Measurements from ENCODE around the gene TMEM235. TPM values are rescaled to one million over a fixed set of nuclear protein-coding genes. Genes with fewer than 3 reads are reported as not detected.

Gene TMEM235
- total RNA-seq, 2 experiments from 2014 or later = 0.32 TPM; not detected in 1

GRCh38 chr17:78238823-78239488, 7.5 kb downstream of the TMEM235 start:
- TF ChIP-seq CTCF (conservative IDR thresholded peaks at IDR 0.05; ENCODE audit: low read length) (no peak), EZH2phosphoT487 (IDR thresholded peaks at IDR 0.05; ENCODE audit: borderline replicate concordance, low read depth, low read length) (no peak)
- CTCF ChIA-PET (ENCODE audit: unreplicated experiment) = interaction anchor here (0.6 kb wide), 1 partner anchor 13 kb away, joined by 3 read pairs; no protein-coding TSS in a partner anchor
- Histone ChIP-seq H2AFZ (ENCODE audit: low read length) (no peak overlapping the region; the same call in 1 of the 2 replicates), H3K27ac (ENCODE audit: low read depth, low read length, poor library complexity, severe bottlenecking) (peak overlapping the region; percentile 44), H3K9me2 (ENCODE audit: insufficient read depth, low read length) (no peaks in the 10 kb centered on the region), H3K79me2 (ENCODE audit: insufficient read depth, low read depth, low read length) (no peaks in the 10 kb centered on the region), H3K4me2 (ENCODE audit: low read length) (peak overlapping the region; percentile 62), H3K4me1 (ENCODE audit: insufficient read depth, low read length, poor library complexity, severe bottlenecking) (peaks cover 66% of the 10 kb centered on the region), H3K9me3 (ENCODE audit: low read length) (no peaks in the 10 kb centered on the region), H4K20me1 (ENCODE audit: insufficient read depth, low read length) (no peaks in the 10 kb centered on the region), H3K36me3 (ENCODE audit: insufficient read depth, low read length) (no peaks in the 10 kb centered on the region), H3K4me3 (ENCODE audit: low read depth, low read length, poor library complexity, severe bottlenecking) (peak overlapping the region; percentile 14)
- intact Hi-C loops (cut with micrococcal nuclease; ENCODE audit: unreplicated experiment) = no loop called here
- no TSS peak for BruUV-seq (replicated peaks)
- POLR2A ChIA-PET = interaction anchor here (0.6 kb wide), 1 partner anchor 40 kb away, joined by 3 read pairs; no protein-coding TSS in a partner anchor
- DNase-seq (ENCODE audit: low spot score) = peak; percentile 55

DNA sequence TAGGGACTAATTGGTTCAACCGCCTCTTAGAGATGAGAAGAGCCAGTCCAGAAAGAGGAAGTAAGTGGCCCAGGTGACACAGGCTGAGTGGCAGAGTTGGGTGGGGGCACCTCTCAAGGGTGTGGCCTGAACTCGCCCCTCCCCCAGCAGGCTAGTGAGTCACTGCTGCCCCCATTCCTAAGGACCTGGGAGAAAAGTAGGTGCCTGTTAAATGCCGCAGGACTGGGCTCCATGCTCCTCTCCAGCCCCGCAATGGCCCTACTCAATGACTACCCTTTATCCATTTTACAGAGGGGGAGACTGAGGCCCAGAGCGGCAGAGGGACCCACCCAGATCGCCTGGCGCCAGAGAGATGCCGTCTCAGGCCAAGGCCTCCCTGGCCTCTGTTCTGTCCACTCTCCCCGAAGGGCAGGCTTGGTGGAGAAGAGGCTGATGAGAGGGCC, 8.1 kb downstream of the TMEM235 start:
- H3K79me2 ChIP-seq (ENCODE audit: insufficient read depth, low read depth, low read length) = no peaks in the 10 kb centered on the region
- peak overlapping the region; percentile 62 for H3K4me2 ChIP-seq (ENCODE audit: low read length)
- CTCF ChIA-PET (ENCODE audit: unreplicated experiment) = interaction anchor here (0.6 kb wide), 1 partner anchor 107 kb away, joined by 3 read pairs; no protein-coding TSS in a partner anchor
- no peaks in the 10 kb centered on the region for H3K36me3 ChIP-seq (ENCODE audit: insufficient read depth, low read length)
- no peak overlapping the region; the same call in 1 of the 2 replicates for H2AFZ ChIP-seq (ENCODE audit: low read length)
- POLR2A ChIA-PET = no interaction called here
- DNase-seq (ENCODE audit: low spot score) = peak; percentile 92
- intact Hi-C loops (cut with micrococcal nuclease; ENCODE audit: unreplicated experiment) = no loop called here
- H3K4me1 ChIP-seq (ENCODE audit: insufficient read depth, low read length, poor library complexity, severe bottlenecking) = peaks cover 66% of the 10 kb centered on the region
- no TSS peak for BruUV-seq (replicated peaks)
- H3K9me2 ChIP-seq (ENCODE audit: insufficient read depth, low read length) = no peaks in the 10 kb centered on the region
- no peak for TF ChIP-seq EZH2phosphoT487 (IDR thresholded peaks at IDR 0.05; ENCODE audit: borderline replicate concordance, low read depth, low read length)
- no peak for TF ChIP-seq CTCF (conservative IDR thresholded peaks at IDR 0.05; ENCODE audit: low read length)
- no peaks in the 10 kb centered on the region for H3K9me3 ChIP-seq (ENCODE audit: low read length)
- peak overlapping the region; percentile 14 for H3K4me3 ChIP-seq (ENCODE audit: low read depth, low read length, poor library complexity, severe bottlenecking)
- peak overlapping the region; percentile 44 for H3K27ac ChIP-seq (ENCODE audit: low read depth, low read length, poor library complexity, severe bottlenecking)
- no peaks in the 10 kb centered on the region for H4K20me1 ChIP-seq (ENCODE audit: insufficient read depth, low read length)
